HepG2 (cell line): ENCODE measurements around the gene RGP1. TPM values are rescaled to one million over a fixed set of nuclear protein-coding genes. Genes with fewer than 3 reads are reported as not detected.

Source experiments
- ATAC-seq: fragments of 200-7000 bp; cut with Tn5 transposase; 3 replicates; pipeline ENCODE4 v1.9.1; 2020; ENCODE audit warnings: mild to moderate bottlenecking, moderate library complexity
- BruUV-seq: library from RNA; stranded (reverse); fragments of 400-500 nt; replicated peaks from 2 replicates; lab custom pipeline; 2021; lab: Mats Ljungman, UMichigan
- CTCF ChIA-PET: fragments of 300-600 bp; formaldehyde crosslinking; extraction: SDS; loops from one replicate; lab custom pipeline; 2021; ENCODE audit warnings: low total read pairs, inconsistent platforms, low intra/inter-chr PET ratio; lab: Yijun Ruan, JAX
- POLR2A ChIA-PET: fragments of 350-600 bp; sonication (Branson Sonifier 250); formaldehyde crosslinking; loops from one replicate; lab custom pipeline; 2020; ENCODE audit warnings: antibody characterized with exemption, inconsistent platforms; lab: Yijun Ruan, JAX
- DNase-seq: peaks from one replicate; pipeline ENCODE4 v3.0.0-alpha.2; 2015; ENCODE audit warnings: low spot score
- FAIRE-seq: peaks from 3 replicates; lab custom pipeline; 2011; peaks lifted over from hg19 to GRCh38; lab: Jason Lieb, UNC
- H2AFZ ChIP-seq: one replicate; pipeline ENCODE4 v1.6.1; 2011; ENCODE audit warnings: low read length, inconsistent platforms
- H3K27ac ChIP-seq: fragments of 300-600 bp; 3 replicates; pipeline ENCODE4 v1.8.0; 2011; ENCODE audit warnings: mixed run types, mild to moderate bottlenecking, mixed read lengths, low read length, inconsistent platforms; ENCODE audit not compliant: insufficient read depth; ENCODE audit errors: extremely low read length
- H3K27me3 ChIP-seq, 2 experiments: fragments of 200-600 bp in 1 of 2; 2 replicates in 1 of 2; 3 replicates in 1 of 2; pipeline versions ENCODE4 v1.6.0 to v1.8.0; 2011; ENCODE audit warnings: low read length in 2 of 2, mild to moderate bottlenecking in 2 of 2, moderate library complexity in 2 of 2, inconsistent platforms in 1 of 2; ENCODE audit not compliant: insufficient read depth in 2 of 2, control insufficient read depth in 1 of 2
- H3K36me3 ChIP-seq, 2 experiments: fragments of 200-600 bp in 1 of 2; replicated peaks in 1 of 2; 2 replicates in 1 of 2; 3 replicates in 1 of 2; pipeline versions ENCODE4 v1.5.1 to v1.8.0; 2011; ENCODE audit warnings: low read length in 2 of 2, inconsistent platforms in 1 of 2; ENCODE audit not compliant: insufficient read depth in 2 of 2, control insufficient read depth in 1 of 2
- H3K4me1 ChIP-seq: 2 replicates; pipeline ENCODE4 v1.5.1; 2012; ENCODE audit warnings: low read length, inconsistent platforms; ENCODE audit not compliant: insufficient read depth
- H3K4me2 ChIP-seq: 2 replicates; pipeline ENCODE4 v1.6.0; 2011; ENCODE audit warnings: low read depth, low read length, inconsistent platforms
- H3K4me3 ChIP-seq, 3 experiments: fragments of 200-600 bp in 1 of 3; sonication (generic), shearing (Covaris generic) in 1 of 3; replicated peaks in 1 of 3; 2 replicates each; pipeline ENCODE4 v1.5.1; 2011 to 2016; ENCODE audit warnings: low read length in 3 of 3, inconsistent platforms in 2 of 3, low read depth in 2 of 3, mild to moderate bottlenecking in 2 of 3, control low read depth in 1 of 3, mixed read lengths in 1 of 3; ENCODE audit not compliant: insufficient read depth in 1 of 3
- H3K79me2 ChIP-seq: one replicate; pipeline ENCODE4 v1.6.1; 2011; ENCODE audit warnings: low read length, inconsistent platforms; ENCODE audit not compliant: insufficient read depth
- H3K9ac ChIP-seq: 2 replicates; pipeline ENCODE4 v1.6.0; 2011; ENCODE audit warnings: mild to moderate bottlenecking, low read depth, low read length, inconsistent platforms; ENCODE audit not compliant: insufficient read depth
- H3K9me3 ChIP-seq: 2 replicates; pipeline ENCODE4 v1.5.1; 2012; ENCODE audit warnings: mild to moderate bottlenecking, low read length
- H4K20me1 ChIP-seq: 2 replicates; pipeline ENCODE4 v1.6.0; 2011; ENCODE audit warnings: inconsistent platforms, mild to moderate bottlenecking, low read length, moderate library complexity; ENCODE audit not compliant: insufficient read depth
- ELF3 ChIP-seq: IDR thresholded peaks from 2 replicates; pipeline ENCODE4 v1.6.1; 2016; ENCODE audit warnings: missing genetic modification reagents, missing compliant biosample characterization
- HHEX ChIP-seq: IDR thresholded peaks from 2 replicates; pipeline ENCODE4 v1.6.1; 2016; ENCODE audit warnings: control low read depth
- HNRNPL ChIP-seq: fragments of 200-400 bp; formaldehyde crosslinking; IDR thresholded peaks from 2 replicates; pipeline ENCODE4 v1.6.1; 2017; ENCODE audit warnings: mild to moderate bottlenecking, low read depth, low read length
- ZBTB7A ChIP-seq: sonication (generic); formaldehyde crosslinking; IDR thresholded peaks from 2 replicates; pipeline ENCODE4 v1.8.0; 2022; ENCODE audit warnings: mild to moderate bottlenecking, missing genetic modification reagents
- ZNF468 ChIP-seq: sonication (generic); formaldehyde crosslinking; IDR thresholded peaks from 2 replicates; pipeline ENCODE4 v1.8.0; 2022; ENCODE audit warnings: mild to moderate bottlenecking, moderate library complexity, missing genetic modification reagents
- ZNF768 ChIP-seq: sonication (generic); formaldehyde crosslinking; IDR thresholded peaks from 2 replicates; pipeline ENCODE4 v1.4.0; 2020; ENCODE audit warnings: missing genetic modification reagents
- WGBS: methylation state at CpG from one replicate; pipeline ENCODE4 v1.1.6; 2017; ENCODE audit warnings: low lambda C conversion rate; 5-methylcytosine and 5-hydroxymethylcytosine counted together
- in situ Hi-C: cut with HindIII; loops from 2 replicates; pipeline ENCODE4 v1.10.0; 2017; ENCODE audit warnings: low pct_unique_long_range_greater_than_20kb; ENCODE audit not compliant: extremely low pct_ligation_motif_present
- intact Hi-C: fragments of 100-400 bp; cut with micrococcal nuclease; formaldehyde crosslinking; loops from one replicate; pipeline ENCODE4 v1.10.0; 2022; ENCODE audit not compliant: unreplicated experiment
- polyA plus RNA-seq, 8 experiments: library from polyadenylated mRNA; depleted of rRNA in 3 of 8; stranded (reverse) in 7 of 8; unstranded in 1 of 8; fragments of >200 nt; fragmentation: Illumina TruSeq in 4 of 8; extraction: Trizol in 4 of 8; gene quantifications; 2 replicates each; pipeline versions ENCODE4 v1.2.1 to v1.2.3, GENCODE V29; 2011 to 2016; ENCODE audit warnings: low read depth in 4 of 8, missing spikeins in 1 of 8, mixed read lengths in 1 of 8; ENCODE audit not compliant: insufficient read depth in 1 of 8
- total RNA-seq, 5 experiments: library from RNA; depleted of rRNA; stranded (reverse); fragments of >200 nt; fragmentation: Illumina TruSeq; extraction: Trizol; gene quantifications; 2 replicates each; pipeline ENCODE4 v1.2.3, GENCODE V29; 2016; ENCODE audit warnings: low read depth in 1 of 5
- TF ChIP-seq, protein P1 (sequence below), 2 experiments: sonication (generic) in 1 of 2; formaldehyde crosslinking in 1 of 2; IDR thresholded peaks; 2 replicates each; pipeline versions ENCODE4 v1.6.1 to v1.9.0; 2014 to 2022; ENCODE audit warnings: antibody characterized with exemption in 1 of 2, borderline replicate concordance in 1 of 2, inconsistent platforms in 1 of 2, low read depth in 1 of 2, missing genetic modification reagents in 1 of 2

Gene RGP1
- total and polyA plus RNA-seq, 2 of the 13 experiments (the other 11 are each of a cell fraction or from before 2014, with no cell fraction given), result 12.7 to 21.0 TPM

DNA sequence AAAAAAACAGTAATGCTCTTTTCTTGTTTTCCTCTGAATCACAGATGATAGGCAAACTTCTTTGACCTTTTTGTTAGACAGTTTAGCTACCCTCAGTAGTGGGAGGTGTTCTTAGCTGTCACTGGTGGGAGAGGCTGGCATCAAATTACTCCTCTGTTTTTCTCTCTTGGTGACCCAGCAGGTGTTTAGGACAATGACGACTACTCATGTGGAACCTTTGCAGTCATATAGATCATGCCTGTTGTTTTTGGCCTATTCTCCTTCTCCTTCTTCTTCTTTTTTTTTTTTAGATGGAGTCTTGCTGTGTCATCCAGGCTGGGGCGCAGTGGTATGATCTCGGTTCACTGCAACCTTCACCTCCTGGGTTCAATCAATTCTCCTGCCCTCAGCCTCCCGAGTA, 26.9 kb downstream of the RGP1 start:
- ChIA-PET CTCF (no interaction called here), POLR2A (no interaction called here)
- Histone ChIP-seq H3K36me3 (0 out of 5 replicates have a peak, but pooled peaks cover 0 to 5% of the 10 kb centered on the region in 2 experiments), H3K27me3 (no peaks in the 10 kb centered on the region), H4K20me1 (no peaks in the 10 kb centered on the region), H3K9me3 (no peaks in the 10 kb centered on the region), H3K9ac (no peak overlapping the region), H3K79me2 (peaks cover 2% of the 10 kb centered on the region), H3K4me2 (no peak overlapping the region), H3K4me1 (peaks cover 37% of the 10 kb centered on the region), H2AFZ (no peak overlapping the region), H3K27ac (no peak overlapping the region), H3K4me3 (no peak overlapping the region)
- ATAC-seq (no peak), DNase-seq (no peak), FAIRE-seq (no peak)
- no peak for TF ChIP-seq HHEX
- TF ChIP-seq, protein P1, sequence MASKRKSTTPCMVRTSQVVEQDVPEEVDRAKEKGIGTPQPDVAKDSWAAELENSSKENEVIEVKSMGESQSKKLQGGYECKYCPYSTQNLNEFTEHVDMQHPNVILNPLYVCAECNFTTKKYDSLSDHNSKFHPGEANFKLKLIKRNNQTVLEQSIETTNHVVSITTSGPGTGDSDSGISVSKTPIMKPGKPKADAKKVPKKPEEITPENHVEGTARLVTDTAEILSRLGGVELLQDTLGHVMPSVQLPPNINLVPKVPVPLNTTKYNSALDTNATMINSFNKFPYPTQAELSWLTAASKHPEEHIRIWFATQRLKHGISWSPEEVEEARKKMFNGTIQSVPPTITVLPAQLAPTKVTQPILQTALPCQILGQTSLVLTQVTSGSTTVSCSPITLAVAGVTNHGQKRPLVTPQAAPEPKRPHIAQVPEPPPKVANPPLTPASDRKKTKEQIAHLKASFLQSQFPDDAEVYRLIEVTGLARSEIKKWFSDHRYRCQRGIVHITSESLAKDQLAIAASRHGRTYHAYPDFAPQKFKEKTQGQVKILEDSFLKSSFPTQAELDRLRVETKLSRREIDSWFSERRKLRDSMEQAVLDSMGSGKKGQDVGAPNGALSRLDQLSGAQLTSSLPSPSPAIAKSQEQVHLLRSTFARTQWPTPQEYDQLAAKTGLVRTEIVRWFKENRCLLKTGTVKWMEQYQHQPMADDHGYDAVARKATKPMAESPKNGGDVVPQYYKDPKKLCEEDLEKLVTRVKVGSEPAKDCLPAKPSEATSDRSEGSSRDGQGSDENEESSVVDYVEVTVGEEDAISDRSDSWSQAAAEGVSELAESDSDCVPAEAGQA (IDR thresholded peaks at IDR 0.05; ENCODE audit: low read depth), result no peak
- TF ChIP-seq, protein P1 (CRISPR knock-in tag; IDR thresholded peaks at IDR 0.05; ENCODE audit: borderline replicate concordance), result no peak
- TF ChIP-seq ZNF468 (CRISPR knock-in tag), result no peak
- no peak for TF ChIP-seq HNRNPL
- TF ChIP-seq ZNF768, result no peak
- TF ChIP-seq ELF3 (CRISPR knock-in tag), result no peak
- no peak for TF ChIP-seq ZBTB7A (CRISPR knock-in tag)
- 92% methylated on average over 4 of the region's 4 CpGs for WGBS
- intact Hi-C loops (no loop called here), in situ Hi-C loops (no loop called here)
- no TSS peak for BruUV-seq
